ENCODE measurements around the gene TSHR.
A peak's percentile ranks its signal among the peaks of the same experiment; 100 is the strongest.
"Not testable (repeated sequence)": the region's sequence is repeated elsewhere in the genome, so short reads cannot be mapped to it uniquely, and the experiment has no call there.

The TSHR gene

DNA sequence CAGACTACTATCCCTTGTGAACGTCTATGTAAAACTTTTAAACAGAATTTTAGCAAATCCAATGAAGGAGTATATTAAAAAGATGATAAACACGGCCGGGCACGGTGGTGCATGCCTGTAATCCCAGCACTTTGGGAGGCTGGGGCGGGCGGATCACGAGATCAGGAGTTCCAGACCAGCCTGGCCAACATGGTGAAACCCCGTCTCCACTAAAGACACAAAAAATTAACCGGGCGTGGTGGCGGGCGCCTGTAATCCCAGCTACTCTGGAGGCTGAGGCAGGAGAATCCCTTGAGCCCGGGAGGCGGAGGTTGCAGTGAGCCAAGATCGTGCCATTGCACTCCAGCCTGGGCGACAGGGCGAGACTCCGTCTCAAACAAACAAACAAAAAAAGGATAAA is 2.2 kb upstream of the TSHR start:
- DNase-seq = not testable (repeated sequence)

DNA sequence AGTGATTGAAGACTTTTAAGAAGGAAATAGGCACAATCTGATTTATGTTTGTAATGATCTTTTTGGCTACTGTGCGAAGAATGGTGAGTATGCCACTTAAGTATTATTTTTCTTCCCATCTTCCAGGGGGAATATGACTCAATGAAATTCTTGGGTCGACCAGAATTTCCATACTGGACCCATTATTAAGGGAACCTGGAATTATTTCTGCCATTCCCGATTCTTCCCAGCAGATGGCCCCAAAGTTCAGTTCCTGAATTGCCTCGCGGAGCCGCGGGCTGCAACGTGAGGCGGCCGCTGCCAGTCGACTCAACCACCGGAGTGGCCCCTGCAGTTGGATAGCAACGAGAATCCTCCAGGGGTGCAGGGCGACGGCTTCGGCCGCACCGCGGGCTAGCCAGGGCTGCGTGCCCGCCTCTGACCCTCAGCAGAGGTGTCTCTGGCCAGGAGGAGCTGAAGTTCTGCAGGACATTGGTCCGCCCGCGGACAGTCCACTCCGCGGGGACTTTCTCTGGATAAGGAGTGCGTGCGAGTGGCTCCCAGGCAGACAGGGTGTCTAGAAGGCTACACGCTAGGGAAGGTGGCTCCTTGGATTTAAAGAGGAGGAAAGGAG is 628 bp upstream of the TSHR start:
- DNase-seq = peak; percentile 70

DNA sequence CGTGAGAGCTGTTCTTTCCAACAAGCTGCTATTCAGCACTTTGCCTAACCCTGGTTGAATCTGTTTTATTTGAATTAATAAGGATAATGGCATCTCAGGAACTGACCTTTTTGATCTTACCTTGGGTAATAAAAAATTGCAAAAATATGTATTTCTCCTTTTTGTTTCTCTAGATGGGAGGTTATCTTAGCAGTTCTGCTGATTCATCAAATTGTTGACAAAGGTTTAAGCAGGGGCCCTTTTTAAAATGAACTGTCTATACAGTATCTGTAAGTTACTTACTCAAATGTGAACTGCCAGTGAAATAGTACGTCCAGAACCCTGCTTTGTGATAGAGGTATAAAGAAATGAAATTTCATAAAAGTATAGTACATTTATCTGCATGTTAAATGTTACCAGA is 681 bp downstream of the TSHR start:
- no peak for DNase-seq

DNA sequence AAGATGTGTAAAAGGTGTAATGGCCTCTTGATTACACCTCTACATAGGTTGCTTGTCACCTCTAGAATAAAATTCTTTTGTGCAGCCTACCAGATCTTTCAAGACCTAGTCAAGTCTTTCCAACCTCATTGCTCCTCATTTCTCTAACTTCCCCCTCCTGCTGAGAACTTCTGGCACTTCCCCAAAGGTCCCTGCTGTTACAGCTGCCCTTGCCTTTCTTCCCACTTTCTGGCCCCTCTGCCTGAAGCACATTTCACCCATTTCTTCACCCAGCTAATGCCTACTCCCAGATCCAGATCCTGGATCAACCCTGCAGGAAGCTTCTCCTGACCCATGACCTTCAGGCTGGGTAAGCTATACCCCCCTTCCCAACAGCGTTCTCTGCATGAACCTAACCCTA is 1.5 kb downstream of the TSHR start:
- DNase-seq = no peak

DNA sequence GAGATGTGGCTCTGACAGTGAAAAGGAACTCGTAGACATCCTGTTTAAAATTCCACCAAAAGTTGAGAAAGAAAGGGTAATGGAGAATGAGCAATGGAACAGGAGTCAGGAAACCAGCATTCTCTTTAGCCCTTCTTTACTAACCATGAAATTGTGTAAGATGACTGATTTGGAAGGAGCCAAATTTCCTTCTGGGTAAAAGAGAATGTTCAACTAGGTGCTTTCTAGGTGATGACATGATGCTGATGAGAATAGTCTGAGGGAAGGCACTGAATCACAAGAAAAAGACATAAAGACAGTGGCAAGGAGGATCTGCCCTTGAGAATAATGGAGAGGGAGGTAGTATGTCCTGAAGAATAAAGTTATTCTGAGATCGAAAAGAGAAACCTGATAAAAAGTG is 2.2 kb downstream of the TSHR start:
- DNase-seq = no peak

DNA sequence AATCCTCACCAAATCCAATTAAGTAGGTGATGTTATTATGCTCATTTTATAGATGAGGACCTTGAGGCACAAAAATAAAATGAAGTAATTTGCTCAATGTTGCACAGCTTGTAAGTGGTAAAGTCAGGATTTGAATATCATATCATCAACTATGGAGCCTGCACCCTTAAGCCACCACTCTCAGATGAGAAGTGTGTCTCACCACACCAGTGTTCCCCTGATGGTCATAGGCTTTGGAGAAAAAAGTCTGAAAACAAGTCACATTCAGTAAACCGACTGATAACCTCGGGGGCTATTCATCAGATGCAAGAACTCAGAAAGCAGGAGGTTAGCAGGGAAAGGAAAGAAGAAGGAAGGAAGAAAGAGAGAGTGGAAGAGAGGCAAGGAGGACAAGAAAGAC is 2.8 kb downstream of the TSHR start:
- DNase-seq = no peak

DNA sequence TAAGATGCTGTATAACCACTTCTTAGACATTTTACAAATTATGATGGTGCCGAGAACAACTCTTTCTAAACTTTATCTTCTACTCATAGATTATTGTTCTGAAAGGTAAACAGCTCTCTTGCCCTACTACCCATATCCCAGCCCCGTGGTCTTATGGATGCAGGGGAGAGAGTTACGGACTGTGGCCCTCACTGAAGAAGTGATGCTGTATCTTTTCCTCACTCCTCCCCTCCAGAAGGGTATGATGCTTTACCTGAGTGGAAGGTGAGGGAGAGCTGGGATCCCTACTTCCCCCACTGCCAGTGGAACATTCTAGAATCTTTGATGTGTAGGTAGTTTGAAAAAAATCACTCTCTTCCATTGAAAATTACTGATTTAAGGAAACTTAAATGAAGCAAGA is 3.5 kb downstream of the TSHR start:
- DNase-seq = no peak

DNA sequence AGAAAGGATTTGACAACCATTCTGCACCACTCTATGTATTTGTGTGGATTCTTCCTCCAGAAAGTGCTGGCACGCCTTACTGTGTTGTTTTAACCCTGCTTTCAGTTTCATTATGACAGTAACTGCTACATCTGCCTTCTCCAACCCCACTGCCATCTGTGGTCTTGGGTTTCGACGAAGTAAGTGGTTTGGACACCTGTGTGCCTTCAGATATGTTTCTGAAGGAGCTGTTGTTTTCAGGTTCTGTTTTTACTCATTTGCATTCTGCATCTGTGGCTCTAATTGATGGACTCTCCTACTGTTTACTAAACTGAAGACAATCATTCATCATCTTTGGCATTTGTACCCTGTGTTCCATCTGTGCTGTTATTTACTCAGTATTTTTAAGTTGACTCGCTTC is 4.1 kb downstream of the TSHR start:
- DNase-seq = peak; percentile 10

DNA sequence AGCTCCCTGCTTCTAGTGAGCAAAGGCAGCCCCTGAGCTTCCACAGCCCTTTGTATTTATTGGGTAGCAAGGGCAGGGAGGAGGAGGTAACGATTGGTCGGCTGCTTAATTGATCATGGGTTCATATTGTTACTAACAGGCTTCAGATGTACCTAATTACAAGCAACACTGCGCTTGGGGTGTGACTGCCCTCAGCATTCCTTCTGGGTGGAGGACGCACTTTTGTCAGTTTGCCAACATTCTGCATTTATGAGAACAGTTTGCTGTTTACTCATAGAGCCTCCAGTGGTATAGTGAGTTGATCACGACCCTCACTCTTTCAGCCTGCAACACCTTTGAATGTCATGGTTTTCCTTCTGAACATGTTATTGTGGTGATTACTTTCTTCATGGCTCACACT is 9.6 kb downstream of the TSHR start:
- DNase-seq = no peak

DNA sequence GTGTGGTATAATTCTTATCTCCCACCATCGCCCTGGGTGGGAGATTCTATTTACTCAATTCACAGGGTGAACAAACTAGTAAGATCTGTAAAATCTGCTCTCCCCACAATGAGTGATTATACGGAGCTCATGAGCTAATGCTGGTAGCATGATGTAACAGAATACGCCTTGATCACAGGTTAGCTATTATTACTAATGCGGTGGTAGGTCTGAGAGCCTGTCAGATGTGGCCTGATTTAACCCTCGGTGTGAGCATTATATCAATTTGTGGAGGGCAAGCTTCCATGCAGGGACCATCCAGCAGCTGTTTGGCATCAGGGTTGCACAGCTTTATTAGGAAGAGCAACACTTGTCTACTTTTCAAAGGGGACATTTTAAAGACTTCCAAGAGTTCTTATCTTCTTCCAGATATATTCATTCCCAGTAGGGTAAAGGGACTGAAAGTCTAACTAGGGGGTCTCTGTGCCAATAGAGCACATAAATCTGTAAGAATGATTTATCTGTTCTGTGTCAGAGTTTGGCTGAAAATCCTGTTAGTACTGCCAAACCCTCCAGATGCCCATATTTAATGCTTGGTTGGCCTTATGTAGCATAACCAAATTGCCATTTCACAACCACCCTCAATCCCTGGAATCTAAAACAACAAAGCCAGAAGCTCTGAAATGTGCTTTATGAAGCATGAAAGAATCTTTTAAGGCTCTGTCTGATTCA is 18.7 kb downstream of the TSHR start:
- DNase-seq = no peak

DNA sequence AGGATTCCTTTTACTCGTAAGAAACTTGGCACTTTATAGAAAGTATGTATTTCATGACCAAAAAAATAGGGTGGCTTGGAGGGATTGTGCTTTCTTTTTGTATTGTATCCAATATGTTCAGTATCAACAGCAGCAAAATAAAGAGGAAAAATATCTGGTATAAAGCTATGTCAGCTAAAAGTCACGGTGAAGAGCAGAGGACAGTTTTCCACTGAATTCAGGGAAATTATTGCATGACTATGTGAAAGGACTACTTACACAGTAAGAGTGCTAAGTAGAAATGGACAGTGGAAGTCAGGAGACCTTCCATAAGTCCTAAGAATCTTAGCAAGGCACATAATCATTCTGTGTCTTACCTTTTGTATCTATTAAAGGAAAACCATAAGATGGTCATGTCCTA is 19.3 kb downstream of the TSHR start:
- DNase-seq = no peak

DNA sequence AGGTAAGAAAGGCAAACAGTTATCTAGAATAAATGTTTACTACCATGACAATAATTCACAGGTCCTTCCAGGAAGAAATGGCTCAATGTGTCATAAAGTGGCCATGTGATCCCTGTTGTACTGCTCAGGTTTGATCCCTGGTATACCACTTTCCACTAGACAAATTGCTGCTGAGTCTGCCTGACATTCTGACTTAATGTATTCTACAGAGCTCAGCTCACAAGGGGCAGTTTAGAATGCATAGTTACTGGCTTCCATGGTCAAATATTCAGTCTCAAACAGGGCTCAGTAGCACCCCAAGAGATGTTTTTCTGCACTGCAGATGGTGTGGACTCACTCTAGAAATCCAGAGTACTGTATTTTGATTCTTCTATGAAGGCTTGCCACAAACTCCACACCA is 21.8 kb downstream of the TSHR start:
- DNase-seq = no peak

DNA sequence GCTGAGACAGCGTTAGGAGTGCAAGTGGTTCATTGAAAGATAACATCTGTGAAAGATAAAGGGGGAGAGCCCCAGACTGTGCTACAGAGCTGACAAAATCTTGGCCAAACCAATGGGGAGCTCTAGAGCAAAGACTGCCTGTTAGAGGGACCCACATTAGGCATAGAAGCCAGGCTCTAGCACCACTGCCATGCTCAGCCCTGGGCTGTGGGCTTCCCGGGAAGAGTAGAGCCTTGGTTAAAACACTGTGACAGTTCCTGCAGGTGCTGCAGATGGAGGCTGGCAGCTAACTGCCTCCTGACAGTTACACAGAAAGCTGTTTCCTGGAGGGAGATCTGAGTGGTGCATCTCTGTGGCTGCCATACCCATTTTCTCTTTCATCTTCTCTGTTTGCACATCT is 23.0 kb downstream of the TSHR start:
- no peak for DNase-seq

DNA sequence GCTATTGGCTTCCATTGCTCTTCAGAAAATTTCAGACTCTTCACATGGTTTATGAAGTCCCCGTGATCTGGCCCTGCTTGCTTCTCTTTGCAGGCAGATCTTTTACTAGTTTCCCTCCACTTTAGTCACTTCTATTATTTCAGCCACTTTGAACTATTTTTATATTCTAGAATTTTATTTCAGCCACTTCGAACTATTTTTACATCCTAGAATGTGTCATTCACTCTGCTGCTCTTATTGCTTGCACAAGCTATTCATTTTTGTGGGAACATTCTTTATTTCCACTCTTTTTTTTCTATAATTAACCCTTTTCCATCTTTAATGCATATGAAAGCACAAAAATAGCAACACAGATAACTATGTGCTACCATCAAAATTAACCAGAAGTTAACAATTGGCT is 24.5 kb downstream of the TSHR start:
- DNase-seq = no peak

DNA sequence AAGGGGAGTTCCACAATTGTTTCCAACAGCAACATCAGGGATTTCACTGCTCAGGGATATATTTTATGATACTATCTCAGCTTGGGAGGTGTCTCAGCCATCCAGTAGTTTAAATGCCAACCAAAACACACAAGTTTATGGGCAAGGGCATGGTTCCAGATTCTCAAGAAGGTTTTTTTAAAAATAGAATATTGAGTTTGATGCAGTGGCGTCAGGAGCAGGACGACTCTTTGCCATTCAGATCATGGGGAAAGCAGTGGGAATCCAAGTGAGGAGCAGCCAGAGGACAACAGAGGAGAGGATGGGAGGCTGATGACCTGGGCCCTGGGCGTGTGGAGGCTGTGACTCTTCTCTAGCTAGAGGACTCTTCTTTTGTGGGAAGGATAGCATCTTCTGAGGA is 25.7 kb downstream of the TSHR start:
- no peak for DNase-seq

DNA sequence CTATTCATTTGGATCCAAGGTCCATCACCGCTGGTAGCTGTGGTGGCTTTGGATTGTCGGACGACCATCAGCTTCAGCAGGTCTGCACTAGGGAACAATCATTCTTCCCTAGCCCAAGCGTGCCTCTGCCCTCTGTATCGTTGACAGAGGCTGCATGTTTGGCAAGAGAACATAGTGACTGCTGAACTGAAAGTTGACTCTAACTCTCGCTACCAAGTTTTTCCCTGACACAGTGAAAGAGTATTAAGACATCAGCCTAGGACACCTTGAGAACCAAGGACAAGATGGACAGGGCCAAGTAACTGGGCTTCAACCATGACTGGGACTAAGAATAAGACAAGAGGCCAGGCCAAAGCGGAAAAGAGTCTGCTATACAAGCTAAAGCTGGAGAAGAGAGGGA is 26.3 kb downstream of the TSHR start:
- DNase-seq = no peak

DNA sequence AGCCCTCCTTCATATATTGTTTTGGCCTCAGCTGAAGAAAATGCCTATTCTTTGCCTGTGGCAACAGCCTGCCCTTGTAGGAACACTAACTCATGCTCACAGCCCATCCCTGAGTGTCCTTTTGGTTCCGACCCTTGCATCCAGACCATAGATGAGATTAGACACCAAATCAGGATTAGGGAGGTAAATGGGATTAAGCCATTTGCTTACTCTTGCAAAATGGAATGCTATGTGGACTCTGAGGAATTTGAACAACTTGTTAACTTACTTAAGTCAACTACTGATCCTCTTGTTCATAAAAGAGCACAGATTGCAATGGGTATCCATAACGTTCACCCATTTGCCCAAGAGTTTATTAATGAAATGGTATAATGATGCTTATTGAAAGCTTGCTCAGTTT is 27.3 kb downstream of the TSHR start:
- no peak for DNase-seq

DNA sequence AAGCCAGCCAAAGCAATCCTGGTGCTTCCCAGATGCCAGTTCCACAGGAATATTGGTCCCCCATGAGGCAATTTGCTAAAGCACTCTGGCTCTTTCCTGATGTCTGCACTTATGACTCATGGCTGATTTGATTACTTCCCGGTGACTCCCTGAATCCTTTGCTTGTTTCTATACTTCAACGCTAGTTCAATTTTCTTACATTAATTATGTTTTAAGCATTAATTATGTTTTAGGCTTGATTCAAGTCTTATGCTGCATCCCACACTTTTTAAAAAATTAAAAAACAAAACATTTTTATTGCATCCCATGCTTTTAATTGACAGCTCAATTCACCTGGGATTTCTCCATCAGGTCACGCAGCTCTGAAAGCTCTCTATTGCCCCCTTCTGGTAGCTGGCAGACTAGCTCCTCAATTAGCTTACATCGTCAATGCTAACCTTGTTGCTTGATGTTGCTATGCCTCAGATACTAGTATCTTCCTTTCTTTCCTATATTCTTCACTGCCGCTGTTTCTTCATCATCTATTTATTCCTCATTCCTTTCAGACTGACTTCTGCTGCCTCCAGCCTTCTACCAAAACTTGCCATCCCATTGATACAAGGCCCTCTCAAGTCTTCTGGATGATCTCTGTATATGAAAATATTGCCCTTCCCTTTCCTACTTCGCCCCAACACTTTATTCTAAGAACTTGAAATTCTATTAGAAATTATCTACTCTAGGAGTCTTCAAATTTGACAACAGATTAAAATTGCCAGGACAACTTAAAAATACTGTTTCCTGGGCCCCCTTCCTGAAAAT is 32.0 kb downstream of the TSHR start:
- DNase-seq = peak; percentile 44

DNA sequence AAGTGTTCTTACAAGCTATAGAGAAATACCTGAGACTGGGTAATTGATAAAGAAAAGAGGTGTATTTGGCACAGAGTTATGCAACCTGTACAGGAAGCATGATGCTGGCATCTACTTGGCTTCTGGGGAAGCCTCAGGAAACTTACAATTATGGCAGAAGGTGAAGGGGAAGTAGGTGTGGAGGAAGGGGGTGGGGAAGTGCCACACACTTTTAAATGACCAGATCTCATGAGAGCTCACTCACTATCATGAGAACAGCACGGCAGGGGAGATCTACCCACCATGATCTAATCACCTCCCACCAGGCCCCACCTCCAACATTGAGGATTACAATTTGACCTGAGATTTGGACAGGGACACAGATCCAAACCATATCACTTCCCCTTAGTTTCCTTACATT is 32.8 kb downstream of the TSHR start:
- no peak for DNase-seq

DNA sequence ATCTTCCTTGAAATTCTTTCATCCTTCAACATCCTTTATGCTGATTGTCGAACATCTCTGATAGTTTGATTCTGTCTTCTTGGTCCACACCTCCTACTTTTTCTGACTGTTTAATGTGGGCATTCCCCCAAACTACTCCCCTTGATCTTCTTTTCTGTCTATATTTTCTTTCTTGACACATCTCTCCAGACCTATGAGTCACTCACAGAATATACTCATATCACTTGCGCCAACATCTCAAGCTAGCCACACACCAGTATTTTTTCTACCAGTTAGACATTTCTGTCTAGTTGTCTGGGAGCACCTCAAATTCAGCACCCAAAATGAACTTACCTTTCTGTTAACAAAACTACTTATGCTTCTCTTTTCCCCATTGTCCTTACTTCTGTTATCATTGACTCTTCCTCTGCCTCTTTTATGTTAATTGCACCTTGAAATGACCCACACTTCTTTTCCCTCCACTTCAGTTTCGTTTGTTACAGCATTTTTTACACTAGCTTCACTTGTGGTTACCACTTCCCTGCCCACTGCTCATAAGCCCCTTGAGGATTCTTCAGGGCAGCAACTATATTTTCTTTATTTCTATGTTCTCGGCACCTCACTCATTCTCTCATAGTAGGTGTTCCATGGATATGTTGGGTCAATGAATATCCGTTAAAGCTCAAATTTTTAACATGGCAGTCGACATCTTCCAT is 33.5 kb downstream of the TSHR start:
- no peak for DNase-seq

DNA sequence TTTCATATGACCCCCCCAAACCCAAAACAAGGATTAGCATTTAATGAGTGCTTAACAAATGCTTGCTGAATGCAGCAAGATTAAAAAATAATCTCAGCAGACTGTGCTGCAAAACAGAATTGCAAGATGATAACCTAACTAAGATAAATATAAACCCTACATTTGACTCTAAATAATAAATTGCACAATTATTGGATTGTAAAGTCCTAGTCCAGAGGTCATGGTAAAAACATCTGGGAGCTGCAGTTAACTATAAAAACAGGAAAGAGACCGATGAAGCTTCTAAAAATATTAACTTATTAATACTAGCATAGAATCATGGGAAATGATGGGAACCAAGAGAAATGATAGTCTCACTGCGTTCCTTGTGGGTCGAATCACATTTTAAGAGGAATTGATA is 37.2 kb downstream of the TSHR start:
- no peak for DNase-seq

DNA sequence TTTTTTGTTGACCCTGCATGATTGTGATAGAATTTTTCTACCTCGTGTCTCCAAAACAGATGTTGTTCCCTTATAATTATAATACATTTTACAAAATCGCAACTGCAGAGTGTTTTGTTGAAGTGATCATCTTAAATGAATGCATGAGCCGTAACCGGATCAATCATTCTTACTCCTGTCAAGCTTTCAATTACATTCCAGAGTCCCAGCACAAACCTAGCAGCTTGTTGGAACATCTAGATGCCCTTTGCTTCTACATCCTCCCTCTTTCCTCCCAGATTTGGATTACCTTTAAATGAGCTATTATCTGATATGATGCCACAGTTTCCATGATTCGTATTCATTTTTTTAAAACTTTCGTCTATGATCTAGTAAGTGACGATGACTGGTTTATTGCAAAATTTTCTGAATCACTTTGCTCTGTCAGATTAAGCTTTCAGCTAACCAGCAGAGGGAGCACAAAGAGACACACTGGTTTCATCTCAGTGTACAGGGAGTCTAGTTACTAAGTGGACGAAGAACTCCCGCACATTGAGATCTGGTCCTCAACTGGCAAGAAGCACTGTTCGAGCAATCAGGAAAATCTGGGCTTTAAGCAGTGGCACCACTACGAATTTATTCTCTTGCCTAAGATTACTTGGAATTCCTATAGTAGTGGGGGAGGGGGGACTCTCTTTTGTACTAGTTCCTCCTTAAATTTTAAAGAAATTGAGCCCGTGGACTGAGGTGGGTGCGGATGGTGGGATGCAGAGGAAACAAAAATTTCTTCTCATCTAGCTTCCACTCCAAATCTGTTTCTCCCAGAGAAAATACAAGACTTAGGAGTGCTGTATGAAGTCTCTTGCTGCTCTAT is 40.9 kb downstream of the TSHR start:
- DNase-seq = peak; percentile 5

DNA sequence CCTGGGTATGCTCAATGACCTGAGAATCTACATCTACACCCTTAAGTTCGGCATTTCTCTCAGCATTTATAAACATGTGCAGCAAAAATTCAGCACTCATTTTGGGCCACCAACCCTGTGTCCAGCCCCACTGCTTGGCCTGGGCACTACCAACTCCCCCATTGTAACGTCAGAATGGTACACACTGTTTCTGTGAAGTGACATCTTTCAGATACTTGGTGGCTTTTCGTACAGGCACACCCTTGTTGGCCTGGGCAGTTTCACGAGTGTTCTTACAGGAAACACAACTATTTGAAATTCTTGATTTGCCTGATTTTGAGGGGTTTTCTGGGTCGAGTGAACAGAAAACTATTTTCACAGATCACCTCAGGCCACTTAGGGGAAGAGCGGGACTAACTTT is 46.0 kb downstream of the TSHR start:
- no peak for DNase-seq

All from activated T-cell treated with anti-CD3 and anti-CD28 coated beads for 4 hours (primary cell).